K562 (cell line): Measurements from ENCODE around the gene MUSTN1.

Experiments used
- CREBBP ChIP-seq: IDR thresholded peaks from one replicate; pipeline ENCODE4 v1.6.1; 2012; ENCODE audit warnings: low read depth, mild to moderate bottlenecking, control low read depth, inconsistent platforms, low read length
- ESRRA ChIP-seq: fragments of 450-650 bp; IDR thresholded peaks from 2 replicates; pipeline ENCODE4 v1.6.1; 2014; ENCODE audit warnings: low read depth, mild to moderate bottlenecking, moderate library complexity, borderline replicate concordance
- HLTF ChIP-seq: fragments of 450-650 bp; IDR thresholded peaks from 2 replicates; pipeline ENCODE4 v1.6.1; 2016
- KLF10 ChIP-seq: fragments of 250-450 bp; sonication (Bioruptor Pico); IDR thresholded peaks from 2 replicates; pipeline ENCODE4 v1.6.1; 2021; ENCODE audit warnings: matching md5 sums
- NBN ChIP-seq: fragments of 450-650 bp; IDR thresholded peaks from 2 replicates; pipeline ENCODE4 v1.6.1; 2016; ENCODE audit warnings: low read depth, mild to moderate bottlenecking

DNA sequence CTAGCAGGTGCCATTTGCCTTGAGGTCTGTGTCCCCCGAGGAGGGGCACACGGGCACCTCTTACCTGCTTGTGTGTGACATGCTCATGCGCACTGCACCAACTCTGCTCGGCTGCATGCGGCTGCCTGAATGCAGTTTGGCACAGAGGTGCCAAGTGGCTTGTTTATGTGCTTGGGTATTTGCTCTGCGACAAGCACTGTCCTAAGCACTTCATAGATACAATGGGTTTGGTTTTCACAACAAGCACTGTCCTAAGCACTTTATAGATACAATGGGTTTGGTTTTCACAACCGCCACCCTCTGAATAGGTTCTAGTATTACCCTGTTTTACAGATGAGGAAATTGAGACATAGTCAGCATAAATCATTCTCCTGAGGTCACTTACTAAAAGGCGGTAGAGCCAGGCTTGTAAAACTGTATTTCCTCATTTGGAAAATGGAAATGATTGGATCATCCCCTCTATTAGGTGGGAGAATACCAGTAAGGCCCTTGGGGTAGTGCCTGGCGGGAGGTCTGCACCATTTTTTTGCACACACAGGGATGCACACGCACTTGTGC lies 4.8 kb downstream of the MUSTN1 start:
- TF ChIP-seq NBN (no peak), ESRRA (no peak), CREBBP (no peak), KLF10 (CRISPR knock-in tag) (no peak), HLTF (no peak)
